Neural progenitor cell (in vitro differentiated cells): Measurements from ENCODE around the gene ACACA. TPM values are rescaled to one million over a fixed set of nuclear protein-coding genes. Genes with fewer than 3 reads are reported as not detected.

Experiments
- DNase-seq: peaks from one replicate; pipeline ENCODE4 v3.0.0-alpha.2; 2016; ENCODE audit warnings: low spot score
- H2AFZ ChIP-seq: fragments of 200-600 bp; sonication (generic); replicated peaks from 2 replicates; pipeline ENCODE4 v1.6.1; 2016; ENCODE audit warnings: antibody characterized with exemption
- H3F3A ChIP-seq: fragments of 200-600 bp; sonication (generic); 2 replicates; pipeline ENCODE4 v1.6.1; 2016; ENCODE audit warnings: antibody characterized with exemption, low read depth
- H3K27ac ChIP-seq: fragments of 200-600 bp; sonication (generic); 2 replicates; pipeline ENCODE4 v1.5.1; 2016; ENCODE audit warnings: mild to moderate bottlenecking
- H3K27me3 ChIP-seq: fragments of 200-600 bp; sonication (generic); 2 replicates; pipeline ENCODE4 v1.6.1; 2016; ENCODE audit warnings: mild to moderate bottlenecking, moderate library complexity
- H3K36me3 ChIP-seq: fragments of 200-600 bp; sonication (generic); 2 replicates; pipeline ENCODE4 v1.5.1; 2016
- H3K4me1 ChIP-seq: fragments of 200-600 bp; sonication (generic); 2 replicates; pipeline ENCODE4 v1.6.1; 2016; ENCODE audit warnings: mixed run types
- H3K4me2 ChIP-seq: fragments of 200-600 bp; sonication (generic); 2 replicates; pipeline ENCODE4 v1.6.1; 2016
- H3K4me3 ChIP-seq: fragments of 200-600 bp; sonication (generic); 2 replicates; pipeline ENCODE4 v1.5.1; 2016
- H3K79me2 ChIP-seq: fragments of 200-600 bp; sonication (generic); 2 replicates; pipeline ENCODE4 v1.6.1; 2016; ENCODE audit warnings: low read depth
- H3K9ac ChIP-seq: fragments of 200-600 bp; sonication (generic); 2 replicates; pipeline ENCODE4 v1.6.1; 2016
- H3K9me3 ChIP-seq: fragments of 200-600 bp; sonication (generic); 2 replicates; pipeline ENCODE4 v1.5.1; 2016; ENCODE audit warnings: low read depth
- H4K20me1 ChIP-seq: fragments of 200-600 bp; sonication (generic); 2 replicates; pipeline ENCODE4 v1.6.1; 2016; ENCODE audit warnings: low read depth
- H3K27ac Mint-ChIP-seq: 3 replicates; pipeline ENCODE4 v1.8.0; 2021; ENCODE audit warnings: mixed read lengths
- H3K27me3 Mint-ChIP-seq: 2 replicates; pipeline ENCODE4 v1.8.0; 2022; ENCODE audit warnings: low read depth, mild to moderate bottlenecking, inconsistent platforms, moderate library complexity, mixed read lengths; ENCODE audit not compliant: insufficient read depth
- H3K36me3 Mint-ChIP-seq: 3 replicates; pipeline ENCODE4 v1.8.0; 2021; ENCODE audit warnings: mixed read lengths
- H3K4me1 Mint-ChIP-seq: 3 replicates; pipeline ENCODE4 v1.8.0; 2021; ENCODE audit warnings: mixed read lengths
- H3K4me3 Mint-ChIP-seq: 3 replicates; pipeline ENCODE4 v1.8.0; 2021; ENCODE audit warnings: mild to moderate bottlenecking, moderate library complexity, mixed read lengths
- H3K9me3 Mint-ChIP-seq: 3 replicates; pipeline ENCODE4 v1.8.0; 2020; ENCODE audit warnings: mixed read lengths
- EZH2 ChIP-seq: fragments of 200-600 bp; sonication (generic); IDR thresholded peaks from 2 replicates; pipeline ENCODE4 v1.6.1; 2017; ENCODE audit warnings: antibody characterized with exemption, mild to moderate bottlenecking, moderate library complexity
- EZH2phosphoT487 ChIP-seq: fragments of 200-600 bp; sonication (generic); IDR thresholded peaks from 2 replicates; pipeline ENCODE4 v1.6.1; 2017; ENCODE audit warnings: antibody characterized with exemption
- total RNA-seq: library from RNA; depleted of rRNA; stranded (reverse); fragments of >200 nt; gene quantifications from 2 replicates; pipeline ENCODE4 v1.2.3, GENCODE V29; 2015; ENCODE audit warnings: low replicate concordance
- TF ChIP-seq, protein P1 (sequence below): fragments of 200-600 bp; sonication (generic); IDR thresholded peaks from 2 replicates; pipeline ENCODE4 v1.5.1; 2017; ENCODE audit warnings: antibody characterized with exemption, mild to moderate bottlenecking

The ACACA gene
- total RNA-seq, 1 donor from 2014 or later: 88.6 TPM

DNA sequence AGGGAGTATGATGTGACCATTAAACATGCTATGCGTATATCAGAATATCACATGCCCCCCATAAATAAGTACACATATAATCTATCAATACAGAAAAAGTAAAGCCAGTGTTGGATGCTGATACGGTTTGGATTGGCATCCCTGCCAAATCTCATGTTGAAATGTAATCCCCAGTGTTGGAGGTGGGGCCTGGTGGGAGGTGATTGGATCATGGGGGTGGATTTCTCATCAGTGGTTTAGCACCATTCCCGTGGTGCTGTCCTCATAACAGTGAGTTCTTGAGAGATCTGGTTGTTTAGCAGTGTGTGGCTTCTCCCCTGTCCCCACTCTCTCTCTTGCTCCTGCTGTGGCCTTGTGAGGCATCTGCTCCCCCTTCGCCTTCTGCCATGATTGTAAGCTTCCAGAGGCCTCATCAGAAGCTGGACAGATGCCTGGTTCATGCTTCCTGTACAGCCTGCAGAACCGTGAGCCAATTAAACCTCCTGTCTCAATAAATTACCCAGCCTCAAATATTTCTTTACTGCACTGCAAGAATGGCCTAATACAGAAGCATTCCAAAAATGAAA lies 369.0 kb downstream of the ACACA start:
- Histone ChIP-seq H3K9me3 (no peaks in the 10 kb centered on the region), H3K4me1 (no peaks in the 10 kb centered on the region), H2AFZ (no peak overlapping the region), H3K27me3 (no peaks in the 10 kb centered on the region), H3F3A (no peaks in the 10 kb centered on the region), H3K4me3 (no peak overlapping the region), H3K9ac (no peak overlapping the region), H3K27ac (no peak overlapping the region), H3K36me3 (peaks cover 6% of the 10 kb centered on the region), H3K79me2 (no peaks in the 10 kb centered on the region), H4K20me1 (no peaks in the 10 kb centered on the region), H3K4me2 (no peak overlapping the region)
- H3K9me3 Mint-ChIP-seq: no peaks in the 10 kb centered on the region
- no peak overlapping the region for H3K27ac Mint-ChIP-seq
- no peak for TF ChIP-seq EZH2phosphoT487
- TF ChIP-seq, protein P1, sequence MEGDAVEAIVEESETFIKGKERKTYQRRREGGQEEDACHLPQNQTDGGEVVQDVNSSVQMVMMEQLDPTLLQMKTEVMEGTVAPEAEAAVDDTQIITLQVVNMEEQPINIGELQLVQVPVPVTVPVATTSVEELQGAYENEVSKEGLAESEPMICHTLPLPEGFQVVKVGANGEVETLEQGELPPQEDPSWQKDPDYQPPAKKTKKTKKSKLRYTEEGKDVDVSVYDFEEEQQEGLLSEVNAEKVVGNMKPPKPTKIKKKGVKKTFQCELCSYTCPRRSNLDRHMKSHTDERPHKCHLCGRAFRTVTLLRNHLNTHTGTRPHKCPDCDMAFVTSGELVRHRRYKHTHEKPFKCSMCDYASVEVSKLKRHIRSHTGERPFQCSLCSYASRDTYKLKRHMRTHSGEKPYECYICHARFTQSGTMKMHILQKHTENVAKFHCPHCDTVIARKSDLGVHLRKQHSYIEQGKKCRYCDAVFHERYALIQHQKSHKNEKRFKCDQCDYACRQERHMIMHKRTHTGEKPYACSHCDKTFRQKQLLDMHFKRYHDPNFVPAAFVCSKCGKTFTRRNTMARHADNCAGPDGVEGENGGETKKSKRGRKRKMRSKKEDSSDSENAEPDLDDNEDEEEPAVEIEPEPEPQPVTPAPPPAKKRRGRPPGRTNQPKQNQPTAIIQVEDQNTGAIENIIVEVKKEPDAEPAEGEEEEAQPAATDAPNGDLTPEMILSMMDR: no peak
- no peak for TF ChIP-seq EZH2
- H3K27me3 Mint-ChIP-seq: no peaks in the 10 kb centered on the region
- H3K4me3 Mint-ChIP-seq: no peak overlapping the region
- no peaks in the 10 kb centered on the region for H3K4me1 Mint-ChIP-seq
- DNase-seq: no peak
- peaks cover 13% of the 10 kb centered on the region for H3K36me3 Mint-ChIP-seq

Other genes starting within 250 kb of the ACACA start
- gene C17orf78, start 30.9 kb downstream of the ACACA start, total RNA-seq: not detected in 2 replicates
- gene TADA2A, start 50 bp upstream of the ACACA start, total RNA-seq: 25.4 and 30.7 TPM in 2 replicates
- 17.3 and 21.6 TPM in 2 replicates for gene DUSP14, start 83.1 kb upstream of the ACACA start, total RNA-seq
- gene SYNRG, start 202.6 kb upstream of the ACACA start, total RNA-seq: 22.4 and 26.3 TPM in 2 replicates
- 43.5 and 55.3 TPM in 2 replicates for gene DDX52, start 236.6 kb upstream of the ACACA start, total RNA-seq